Omental fat pad (tissue), 4 donors: Measurements from ENCODE around the gene CACHD1. TPM values are rescaled to one million over a fixed set of nuclear protein-coding genes. Genes with fewer than 3 reads are reported as not detected.
A peak's percentile ranks its signal among the peaks of the same experiment; 100 is the strongest.

Experiments
- ATAC-seq: fragments of 150-250 bp; one replicate; pipeline ENCODE4 v1.9.1; 2016; ENCODE audit warnings: mild to moderate bottlenecking, moderate library complexity; ENCODE audit not compliant: low FRiP score
- DNase-seq: peaks from one replicate; pipeline ENCODE4 v3.0.0-alpha.2; 2019; ENCODE audit warnings: low spot score
- CTCF ChIP-seq, 3 donors: fragments of 450-650 bp; IDR thresholded peaks; one replicate each; pipeline ENCODE4 v1.5.1; 2016 to 2017; ENCODE audit warnings: antibody characterized with exemption in 3 of 3, mild to moderate bottlenecking in 3 of 3, moderate library complexity in 2 of 3
- total RNA-seq, 4 donors: library from RNA; depleted of rRNA; stranded (reverse); fragments of >200 nt; gene quantifications; one replicate each; pipeline ENCODE4 v1.1.0, GENCODE V29; 2016

CACHD1 gene
- total RNA-seq, 4 donors from 2014 or later: 23.0 to 26.0 (median 23.9) TPM

GRCh38 chr1:64513545-64513944 is 43.6 kb downstream of the CACHD1 start:
- no peak for ATAC-seq
- no peak for DNase-seq
- no peak for TF ChIP-seq CTCF (IDR thresholded peaks at IDR 0.05)

- no peak for TF ChIP-seq CTCF (IDR thresholded peaks at IDR 0.05)
- DNase-seq (no peak), ATAC-seq (no peak)
These were observed 44.4 kb downstream of the CACHD1 start for GRCh38 chr1:64514197-64514765.

GRCh38 chr1:64515427-64515826 is 45.5 kb downstream of the CACHD1 start:
- peak; percentile 65 for ATAC-seq
- no peak for TF ChIP-seq CTCF (IDR thresholded peaks at IDR 0.05)
- DNase-seq: no peak

- DNase-seq (no peak), ATAC-seq (no peak)
- TF ChIP-seq CTCF (IDR thresholded peaks at IDR 0.05): no peak
These were observed 46.4 kb downstream of the CACHD1 start for GRCh38 chr1:64516301-64516700.

GRCh38 chr1:64516803-64517568 is 47.1 kb downstream of the CACHD1 start:
- ATAC-seq (no peak), DNase-seq (no peak)
- no peak for TF ChIP-seq CTCF (IDR thresholded peaks at IDR 0.05)

GRCh38 chr1:64517640-64518039 is 47.7 kb downstream of the CACHD1 start:
- no peak for TF ChIP-seq CTCF (IDR thresholded peaks at IDR 0.05)
- DNase-seq: no peak
- ATAC-seq: no peak
